SKM-1 treated with dmso at 0.1 percent for 144 hours (cell line): ENCODE data around the gene SLC25A21.
"Not testable (repeated sequence)": the region's sequence is repeated elsewhere in the genome, so short reads cannot be mapped to it uniquely, and the experiment has no call there.

Source experiments
- DNase-seq: peaks from one replicate; lab custom pipeline; 2025; ENCODE audit not compliant: unreplicated experiment; lab: John Stamatoyannopoulos, UW

Gene SLC25A21

DNA sequence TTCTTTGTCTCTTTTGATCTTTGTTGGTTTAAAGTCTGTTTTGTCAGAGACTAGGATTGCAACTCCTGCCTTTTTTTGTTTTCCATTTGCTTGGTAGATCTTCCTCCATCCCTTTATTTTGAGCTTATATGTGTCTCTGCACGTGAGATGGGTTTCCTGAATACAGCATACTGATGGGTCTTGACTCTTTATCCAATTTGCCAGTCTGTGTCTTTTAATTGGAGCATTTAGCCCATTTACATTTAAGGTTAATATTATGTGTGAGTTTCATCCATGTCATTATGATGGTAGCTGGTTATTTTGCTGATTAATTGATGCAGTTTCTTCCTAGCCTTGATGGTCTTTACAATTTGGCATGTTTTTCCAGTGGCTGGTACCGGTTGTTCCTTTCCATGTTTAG, 276.1 kb downstream of the SLC25A21 start:
- not testable (repeated sequence) for DNase-seq

DNA sequence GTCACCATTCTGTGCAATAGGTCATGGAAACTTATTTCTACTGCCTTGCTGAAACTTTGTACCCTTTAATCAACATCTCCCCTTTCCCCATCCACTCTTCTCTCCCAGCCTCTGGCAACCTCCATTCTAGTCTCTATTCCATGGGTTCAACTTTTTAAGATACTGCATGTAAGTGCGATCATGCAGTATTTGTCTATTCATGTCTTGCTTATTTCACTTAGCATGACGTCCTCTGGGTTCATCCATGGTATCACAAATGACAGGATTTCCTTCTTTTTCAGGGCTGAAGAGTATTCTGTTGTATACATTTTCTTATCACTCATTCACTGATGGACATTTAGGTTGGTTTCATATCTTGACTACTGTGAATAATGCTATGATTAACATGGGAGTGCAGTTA, 288.4 kb downstream of the SLC25A21 start:
- DNase-seq, result no peak

DNA sequence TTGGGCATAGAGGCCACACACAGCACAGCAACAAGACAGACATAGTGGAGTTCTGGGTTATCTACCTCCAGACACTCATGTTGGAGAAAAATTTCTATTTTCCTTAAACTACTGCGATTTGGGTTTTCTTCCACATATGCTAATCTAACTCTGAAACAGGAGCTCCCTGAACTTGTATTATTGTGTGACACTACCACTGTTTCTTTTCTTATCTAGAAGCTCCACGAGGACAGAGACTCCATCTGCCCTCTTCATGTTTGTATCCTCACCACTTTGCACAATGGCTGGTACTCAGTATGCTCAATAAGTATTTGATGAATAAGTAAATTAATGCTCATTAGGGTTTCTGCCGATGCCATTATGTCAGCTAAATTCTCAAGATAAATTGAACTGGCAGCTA, 292.1 kb downstream of the SLC25A21 start:
- DNase-seq, result no peak

DNA sequence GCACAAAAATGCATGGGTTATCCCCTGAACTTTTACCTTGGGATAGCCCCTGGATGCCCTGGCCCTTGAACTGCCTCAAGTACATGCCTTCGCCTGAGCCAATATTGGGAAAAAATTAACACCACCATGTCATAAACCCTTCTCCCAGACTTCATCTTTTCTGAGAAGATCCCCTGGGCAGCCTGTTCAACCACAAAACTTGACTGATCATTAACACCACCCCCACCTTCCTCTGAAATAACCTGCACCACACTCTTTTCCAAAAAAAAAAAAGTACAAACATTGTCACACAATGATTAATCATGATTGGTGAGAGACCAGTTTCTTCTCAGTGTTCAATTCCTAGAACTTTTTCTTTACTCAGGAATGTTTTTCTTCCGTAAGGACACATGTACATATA, 292.8 kb downstream of the SLC25A21 start:
- no peak for DNase-seq

DNA sequence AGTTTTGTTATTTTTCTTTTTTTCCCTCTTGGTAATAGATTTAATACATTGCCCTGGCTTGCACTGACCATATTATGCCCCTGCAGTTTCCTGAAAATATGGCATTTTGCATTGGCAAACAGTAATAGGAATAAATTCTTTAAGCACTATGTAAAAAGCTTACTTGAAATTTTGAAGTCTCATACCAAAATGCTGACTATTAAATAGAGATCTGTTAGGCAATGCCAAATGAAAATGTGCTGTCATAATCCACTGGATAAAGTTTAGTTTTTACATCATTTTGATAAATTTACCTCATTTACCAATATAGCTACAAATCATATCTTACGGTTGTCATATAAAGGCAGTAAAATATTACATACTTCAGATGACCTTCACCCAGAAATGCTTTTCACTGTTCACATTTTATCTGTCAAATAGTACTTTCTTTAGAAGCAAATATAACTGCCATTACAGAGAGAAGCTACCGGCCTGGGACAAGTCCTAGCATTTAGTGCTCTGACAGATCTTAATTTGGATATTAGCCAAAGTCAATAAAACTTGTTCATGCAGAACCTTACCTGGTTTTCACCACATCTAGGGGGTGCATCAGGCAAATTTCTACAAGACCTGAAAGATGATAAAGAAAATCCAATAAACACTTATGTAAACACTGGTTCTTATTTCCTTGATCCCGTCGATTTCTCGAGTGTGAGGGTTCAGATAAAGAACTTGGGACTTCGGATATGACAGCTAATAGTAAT, 297.8 kb downstream of the SLC25A21 start:
- no peak for DNase-seq

DNA sequence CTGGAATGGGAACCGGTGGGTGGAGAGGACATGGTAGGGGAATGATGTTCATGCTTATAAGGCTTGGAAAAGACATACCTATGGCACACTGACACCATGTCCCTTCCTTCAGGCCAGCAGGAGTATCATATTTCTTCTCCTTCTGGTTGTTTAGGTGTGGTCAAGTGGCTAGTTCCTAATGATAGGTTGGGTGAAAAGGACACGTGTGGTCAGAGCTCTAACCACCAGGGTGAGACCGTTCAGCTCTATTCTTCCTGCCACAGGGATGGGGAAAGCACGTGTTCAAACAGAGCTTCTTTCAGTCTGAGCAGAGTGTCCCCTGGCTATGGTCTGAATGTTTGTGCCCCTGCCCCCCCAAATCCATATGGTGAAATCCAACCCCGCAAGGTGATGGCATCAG, 301.6 kb downstream of the SLC25A21 start:
- no peak for DNase-seq

DNA sequence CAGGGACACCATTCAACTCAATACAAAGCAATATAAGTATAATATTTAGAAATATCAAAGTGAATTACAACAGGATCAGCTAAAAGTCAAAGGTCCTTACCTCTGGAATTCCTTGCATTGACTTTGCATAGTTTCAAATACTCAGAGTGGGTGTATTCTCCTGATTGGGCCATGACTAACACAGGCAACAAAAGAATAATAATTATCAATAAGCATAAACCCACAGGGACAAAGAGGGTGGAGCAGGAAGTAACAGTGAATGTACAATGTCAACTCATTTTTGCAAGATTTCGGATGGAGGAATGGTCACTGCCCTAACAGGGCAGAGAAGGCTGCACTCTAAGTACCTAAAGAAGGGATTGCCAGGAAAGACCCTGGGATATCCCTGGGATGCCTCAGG, 303.3 kb downstream of the SLC25A21 start:
- no peak for DNase-seq

DNA sequence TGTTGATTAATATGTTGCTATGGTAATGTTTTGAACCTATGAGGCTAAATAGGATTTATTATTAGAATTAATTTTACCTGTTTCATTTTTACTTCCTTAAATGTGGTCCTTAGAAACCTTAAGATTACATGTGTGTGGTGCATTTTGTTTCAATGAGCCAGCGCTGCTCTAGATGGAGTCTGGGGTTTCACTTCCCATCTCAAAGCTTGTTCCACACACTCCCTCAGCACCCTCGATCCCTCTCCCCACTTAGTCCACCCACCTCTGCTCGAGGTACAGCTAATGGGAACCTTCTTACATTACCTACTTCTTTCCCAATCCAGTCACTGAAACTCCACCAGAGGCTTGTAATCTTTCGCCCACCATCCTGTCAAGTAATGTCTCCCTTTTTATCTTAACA, 305.5 kb downstream of the SLC25A21 start:
- DNase-seq, result no peak

DNA sequence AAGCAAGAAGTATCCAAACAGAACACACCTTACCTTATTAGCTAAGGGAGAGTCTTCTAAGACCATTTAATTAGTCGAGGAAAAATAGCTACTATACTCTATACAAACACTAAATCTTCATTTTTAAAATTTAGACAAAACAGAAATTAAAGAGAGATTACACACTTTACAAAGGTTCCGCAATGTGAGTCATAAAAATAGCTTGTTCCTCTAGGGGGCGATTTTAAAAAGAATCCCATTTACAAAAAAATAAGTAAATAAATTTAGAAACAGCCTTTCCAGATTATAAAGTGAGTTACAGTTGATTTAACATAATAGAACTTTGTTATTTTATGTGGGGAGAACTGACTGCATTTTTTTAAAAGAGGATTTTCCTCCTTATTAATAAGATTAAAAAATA, 309.1 kb downstream of the SLC25A21 start:
- DNase-seq, result no peak

DNA sequence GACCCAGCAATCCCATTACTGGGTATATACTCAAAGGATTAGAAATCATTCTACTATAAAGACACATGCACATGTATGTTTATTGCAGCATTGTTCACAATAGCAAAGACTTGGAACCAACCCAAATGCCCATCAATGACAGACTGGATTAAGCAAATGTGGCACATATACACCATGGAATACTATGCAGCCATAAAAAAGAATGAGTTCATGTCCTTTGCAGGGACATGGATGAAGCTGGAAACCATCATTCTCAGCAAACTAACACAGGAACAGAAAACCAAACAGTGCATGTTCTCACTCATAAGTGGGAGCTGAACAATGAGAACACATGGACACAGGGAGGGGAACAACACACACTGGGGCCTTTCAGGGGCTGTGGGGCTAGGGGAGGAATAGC, 310.2 kb downstream of the SLC25A21 start:
- DNase-seq, result not testable (repeated sequence)

DNA sequence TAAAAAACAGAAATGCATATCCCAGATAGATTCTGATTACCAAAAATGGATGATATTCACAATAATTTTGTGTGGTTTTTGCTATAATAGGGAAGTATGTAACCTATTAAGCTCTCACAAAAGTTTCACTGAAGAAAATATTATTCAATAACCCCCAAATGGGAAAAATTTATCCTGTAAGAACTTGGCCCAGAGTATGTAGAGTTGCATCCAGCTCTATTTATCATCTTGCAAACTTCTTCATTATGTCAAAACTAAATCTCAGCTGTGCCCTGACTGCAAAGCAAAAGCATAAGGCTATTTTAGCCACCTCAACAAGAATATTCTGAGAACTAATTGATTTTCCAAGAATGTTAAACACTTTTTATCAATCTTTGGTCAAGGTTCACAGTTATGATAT, 311.6 kb downstream of the SLC25A21 start:
- DNase-seq, result no peak

DNA sequence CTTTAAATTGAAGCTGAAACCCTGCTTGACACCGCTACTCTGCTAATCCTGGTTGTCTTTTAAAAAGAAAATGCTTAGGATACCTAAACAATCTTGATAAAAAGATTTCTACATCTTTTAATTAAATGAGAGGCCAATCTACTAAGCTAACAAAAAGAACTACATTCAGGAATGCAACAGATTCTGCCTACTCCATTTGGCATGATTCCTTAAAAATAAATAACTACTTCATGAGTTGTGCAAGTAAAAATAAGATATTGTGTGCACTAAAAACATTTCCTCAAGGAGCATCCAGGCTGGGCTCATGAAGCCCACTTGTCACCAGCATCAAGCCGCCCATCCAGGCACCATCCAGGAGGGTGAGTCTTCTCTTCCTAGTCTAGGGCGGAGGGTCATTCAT, 313.3 kb downstream of the SLC25A21 start:
- DNase-seq, result no peak

DNA sequence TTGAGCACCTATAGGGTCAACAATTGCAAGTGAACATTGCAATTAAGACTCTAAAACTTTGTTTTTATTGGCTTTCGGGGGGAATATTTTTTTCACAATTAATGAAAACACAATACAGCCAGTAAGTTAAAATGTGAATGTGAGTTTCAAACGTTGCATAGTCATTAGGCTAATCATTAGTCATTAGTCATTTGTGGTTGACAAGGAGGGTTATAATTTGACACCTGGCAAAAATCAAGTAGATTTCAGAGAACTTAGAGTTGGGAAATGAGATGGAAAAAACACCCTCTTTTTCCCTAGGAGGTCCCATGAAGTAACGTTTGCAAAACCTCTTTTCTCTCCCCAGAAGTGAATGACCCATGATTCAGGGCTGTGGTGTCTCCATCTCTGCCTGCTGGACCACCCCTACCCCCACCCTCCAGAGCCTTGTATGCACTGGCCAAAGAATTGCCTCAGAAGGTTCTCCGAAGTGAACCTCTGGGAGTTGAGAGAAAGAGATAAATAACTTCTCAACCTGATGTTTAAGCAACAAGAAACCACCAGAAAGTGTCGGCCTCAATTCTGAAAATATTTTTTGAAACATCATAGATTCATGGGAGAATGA, 314.5 kb downstream of the SLC25A21 start:
- no peak for DNase-seq

DNA sequence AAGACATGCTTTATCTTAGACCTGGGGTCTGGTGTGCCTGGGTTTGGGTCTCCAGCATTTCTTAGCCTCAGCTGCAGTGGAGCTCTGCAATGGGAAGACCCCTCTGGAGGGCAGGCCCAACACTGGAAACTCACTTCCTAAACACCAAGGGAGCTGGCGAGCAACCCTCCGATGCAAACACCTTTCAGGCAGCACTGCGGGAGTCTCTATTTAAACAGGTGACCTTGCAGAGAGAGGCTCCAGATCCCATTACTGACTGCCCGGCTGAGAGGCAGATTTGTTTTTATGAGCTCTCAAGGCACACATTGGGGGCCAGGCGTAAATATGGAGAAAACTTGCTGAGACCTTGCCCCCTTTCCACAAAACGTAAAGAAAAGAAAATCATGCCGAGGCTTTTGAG, 315.3 kb downstream of the SLC25A21 start:
- DNase-seq, result no peak

DNA sequence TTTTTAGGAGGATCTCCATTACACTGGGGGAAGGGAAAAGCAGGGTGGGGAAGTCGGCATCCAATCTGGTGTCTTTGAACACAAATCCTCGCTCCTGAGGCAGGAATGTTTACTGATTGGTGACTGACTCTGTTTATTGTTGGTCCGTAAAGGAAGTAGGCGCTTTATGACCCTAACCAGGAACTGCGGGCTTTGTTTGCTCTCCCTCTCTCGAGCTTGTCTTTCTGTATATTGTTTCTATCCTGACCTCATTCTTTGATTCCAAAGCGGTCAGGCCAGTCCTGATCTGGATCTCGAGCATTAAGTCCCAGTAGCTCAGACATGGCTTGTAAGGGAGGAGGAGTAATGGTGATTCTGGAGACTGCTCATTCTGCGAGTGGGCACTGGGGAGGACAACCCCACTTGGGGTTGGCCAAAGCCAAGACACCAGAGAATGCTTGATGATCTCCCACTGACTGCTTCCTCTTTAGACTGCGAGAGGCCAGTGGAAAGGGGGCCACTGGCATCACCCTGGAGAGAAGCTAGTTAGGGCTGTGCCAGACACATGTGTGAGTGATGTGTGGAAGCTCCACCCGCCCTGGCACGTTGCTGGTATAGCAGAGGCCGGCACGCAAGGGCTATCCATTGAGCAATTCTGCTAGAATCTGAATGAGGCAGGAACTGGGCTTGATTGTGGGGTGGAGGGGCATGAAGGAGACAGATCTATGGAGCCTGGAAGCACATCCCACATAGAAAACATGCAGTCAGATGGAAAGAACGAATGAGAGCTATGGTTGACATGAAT, 316.1 kb downstream of the SLC25A21 start:
- DNase-seq, result no peak

DNA sequence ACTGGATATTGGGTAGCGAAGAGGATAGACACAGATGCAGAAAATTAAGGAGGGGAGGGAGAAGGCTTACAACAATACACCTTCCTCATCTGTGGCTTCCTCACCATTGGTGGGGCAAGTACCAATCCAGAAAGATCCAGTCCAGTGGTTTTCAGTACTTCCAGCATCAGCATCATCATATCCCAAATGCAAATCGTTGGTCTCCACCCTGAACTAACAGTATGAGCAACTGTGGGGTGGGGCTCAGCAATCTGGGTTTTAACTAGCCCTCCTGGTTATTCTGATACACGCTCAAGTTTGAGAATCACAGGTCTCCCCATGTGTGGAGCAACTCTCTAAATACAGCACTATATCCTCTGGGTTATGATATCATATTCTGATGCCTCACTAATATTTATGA, 317.0 kb downstream of the SLC25A21 start:
- DNase-seq, result no peak

DNA sequence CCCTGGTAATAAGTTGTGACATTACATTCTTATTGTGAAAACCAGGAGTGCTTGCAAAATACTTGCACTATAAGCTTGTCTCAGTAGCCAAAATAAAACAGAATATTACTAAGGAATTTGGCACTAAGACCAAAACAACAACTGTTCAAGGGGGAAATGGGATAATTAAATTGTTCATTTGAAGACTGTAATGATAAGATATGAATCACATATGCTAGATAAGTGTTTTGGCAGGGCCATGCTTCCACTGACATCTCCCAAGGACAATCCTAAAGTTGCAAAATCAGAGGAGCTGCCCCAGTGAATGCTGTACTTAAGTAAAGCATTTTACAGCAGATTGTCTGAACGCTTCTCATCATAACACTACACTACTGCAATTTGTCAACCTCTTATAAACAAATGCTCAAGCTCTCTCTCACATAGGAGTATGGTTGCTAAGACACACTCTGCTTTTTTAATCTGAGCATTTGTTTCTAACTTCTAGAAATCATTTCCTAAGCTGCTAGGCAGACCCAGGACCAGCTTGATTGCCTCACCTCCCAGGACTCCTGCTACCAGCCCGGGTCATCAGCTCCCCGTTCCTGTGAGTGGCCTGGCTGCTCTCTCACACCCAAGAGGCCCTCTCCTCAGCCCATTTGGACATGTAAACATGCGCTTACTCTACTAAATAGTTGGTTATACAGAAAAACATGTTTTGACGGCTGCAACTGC, 319.3 kb downstream of the SLC25A21 start:
- DNase-seq, result no peak

DNA sequence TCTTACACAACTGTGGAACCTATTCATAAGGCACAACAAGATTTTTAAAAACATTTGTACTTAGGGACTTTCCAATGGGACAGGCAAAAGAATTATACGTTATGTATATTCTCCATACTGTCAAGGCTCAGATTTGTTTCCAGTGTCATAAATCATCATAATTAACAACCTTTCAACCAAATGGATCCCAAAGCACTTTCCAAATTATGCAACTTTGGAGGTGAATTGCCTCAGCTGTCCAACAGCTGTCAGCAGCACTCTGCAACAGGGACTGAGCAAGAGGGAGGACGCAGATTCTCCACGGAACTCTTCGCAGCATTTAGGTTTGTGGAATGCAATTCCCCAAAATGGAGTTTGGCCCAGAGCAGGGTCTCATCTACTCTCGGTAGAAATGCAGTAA, 324.2 kb downstream of the SLC25A21 start:
- no peak for DNase-seq

DNA sequence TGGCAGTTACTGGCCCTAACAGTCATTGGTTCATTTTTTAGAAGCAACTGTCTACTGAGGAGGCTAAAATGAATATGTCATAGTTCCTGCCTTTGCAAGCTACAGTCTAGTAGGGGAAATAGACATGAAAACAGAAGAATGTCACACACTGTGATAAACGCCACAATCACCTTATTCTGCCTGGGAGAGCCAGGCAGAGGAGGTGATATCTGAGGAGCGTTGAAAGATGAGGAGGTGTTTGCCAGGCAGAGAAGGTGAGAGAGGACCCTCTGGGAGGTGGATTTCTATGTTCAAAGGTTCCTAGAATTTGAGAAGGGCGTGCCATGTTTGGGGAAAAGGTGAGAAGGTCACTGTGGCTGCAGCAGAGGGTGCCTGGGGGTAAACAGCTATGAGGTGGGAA, 325.0 kb downstream of the SLC25A21 start:
- DNase-seq, result no peak

DNA sequence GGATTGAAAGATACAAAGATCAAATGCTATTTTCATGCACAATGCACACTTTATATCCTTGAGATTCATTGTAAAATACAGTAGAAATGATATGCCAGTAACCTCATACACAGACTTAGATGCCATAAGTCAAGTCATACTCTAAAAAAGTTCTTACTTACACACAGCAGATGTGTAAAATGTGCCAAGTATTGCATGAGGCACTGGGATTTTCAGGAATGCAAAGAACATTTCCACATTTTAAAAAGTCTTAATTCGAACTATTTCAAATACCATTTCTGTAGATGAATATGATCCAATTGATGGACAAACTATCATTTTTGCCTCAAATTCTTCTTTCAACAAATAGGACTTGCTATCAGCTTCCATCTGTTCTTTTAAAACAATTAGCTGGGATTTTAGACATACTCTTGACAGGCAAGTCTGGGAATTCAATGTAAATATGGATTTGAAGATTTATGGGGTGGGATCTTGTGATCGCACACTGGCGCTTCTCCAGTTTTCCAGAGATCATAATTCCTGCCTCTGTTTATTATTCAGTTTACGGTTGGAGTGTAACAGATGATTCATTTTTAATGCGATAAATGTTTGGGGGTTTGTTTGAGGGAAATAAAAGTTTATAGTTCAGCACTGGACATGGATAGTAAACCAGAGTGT, 326.9 kb downstream of the SLC25A21 start:
- DNase-seq, result no peak
